GM18870 (cell line): ENCODE data around the gene ARHGAP26.
"Not testable (repeated sequence)": the region's sequence is repeated elsewhere in the genome, so short reads cannot be mapped to it uniquely, and the experiment has no call there.

Experiments used
- ATAC-seq: cut with Tn5 transposase; IDR thresholded peaks from one replicate; pipeline ENCODE4 v1.9.1; 2021; ENCODE audit warnings: moderate library complexity; ENCODE audit not compliant: unreplicated experiment

The ARHGAP26 gene

GRCh38 chr5:143194206-143194605 is 424.0 kb downstream of the ARHGAP26 start:
- ATAC-seq: no peak

- no peak for ATAC-seq
Observed at GRCh38 chr5:143194713-143195112, 424.5 kb downstream of the ARHGAP26 start.

DNA sequence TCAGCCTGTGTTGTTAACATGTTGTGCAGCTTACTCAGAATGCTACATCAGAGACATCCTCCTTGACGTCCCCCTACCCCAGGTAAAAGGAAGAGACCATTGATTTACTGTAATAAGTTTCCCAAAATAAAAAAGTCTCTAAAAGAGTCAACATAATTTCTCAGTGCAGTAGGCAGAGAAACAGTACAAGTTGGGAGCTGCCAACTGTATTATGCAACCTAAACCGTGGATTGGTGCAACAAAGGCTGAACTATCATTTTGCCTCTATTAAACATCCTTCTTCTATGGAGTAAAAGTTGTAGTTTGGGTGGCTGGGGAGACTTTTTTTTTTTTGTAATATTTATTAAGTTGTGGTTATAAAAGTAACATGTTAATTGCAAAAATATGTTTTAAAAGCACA is 425.3 kb downstream of the ARHGAP26 start:
- no peak for ATAC-seq

GRCh38 chr5:143196601-143197259 is 426.6 kb downstream of the ARHGAP26 start:
- ATAC-seq: no peak

- no peak for ATAC-seq
Observed at GRCh38 chr5:143197260-143197656, 427.1 kb downstream of the ARHGAP26 start.

GRCh38 chr5:143198332-143198731 is 428.2 kb downstream of the ARHGAP26 start:
- ATAC-seq: no peak

GRCh38 chr5:143199161-143199560 is 429.0 kb downstream of the ARHGAP26 start:
- no peak for ATAC-seq

- ATAC-seq: no peak
Observed at GRCh38 chr5:143199843-143200242, 429.7 kb downstream of the ARHGAP26 start.

- ATAC-seq: no peak
Observed at GRCh38 chr5:143200781-143201398, 430.7 kb downstream of the ARHGAP26 start.

- no peak for ATAC-seq
Observed at GRCh38 chr5:143201589-143201988, 431.4 kb downstream of the ARHGAP26 start.

DNA sequence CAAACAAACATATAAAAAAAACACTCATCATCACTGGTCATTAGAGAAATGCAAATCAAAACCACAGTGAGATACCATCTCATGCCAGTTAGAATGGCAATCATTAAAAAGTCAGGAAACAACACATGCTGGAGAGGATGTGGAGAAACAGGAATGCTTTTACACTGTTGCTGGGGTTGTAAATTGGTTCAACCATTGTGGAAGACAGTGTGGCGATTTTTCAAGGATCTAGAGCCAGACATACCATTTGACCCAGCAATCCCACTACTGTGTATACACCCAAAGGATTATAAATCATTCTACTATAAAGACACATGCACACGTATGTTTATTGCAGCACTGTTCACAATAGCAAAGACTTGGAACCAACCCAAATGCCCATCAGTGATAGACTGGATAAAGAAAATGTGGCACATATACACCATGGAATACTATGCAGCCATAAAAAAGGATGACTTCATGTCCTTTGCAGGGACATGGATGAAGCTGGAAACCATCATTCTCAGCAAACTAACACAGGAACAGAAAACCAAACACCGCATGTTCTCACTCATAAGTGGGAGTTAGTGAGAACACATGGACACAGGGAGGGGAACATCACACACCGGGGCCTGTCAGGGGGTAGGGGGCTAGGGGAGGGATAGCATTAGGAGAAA is 433.3 kb downstream of the ARHGAP26 start:
- not testable (repeated sequence) for ATAC-seq

- no peak for ATAC-seq
Observed at GRCh38 chr5:143204474-143205246, 434.5 kb downstream of the ARHGAP26 start.

DNA sequence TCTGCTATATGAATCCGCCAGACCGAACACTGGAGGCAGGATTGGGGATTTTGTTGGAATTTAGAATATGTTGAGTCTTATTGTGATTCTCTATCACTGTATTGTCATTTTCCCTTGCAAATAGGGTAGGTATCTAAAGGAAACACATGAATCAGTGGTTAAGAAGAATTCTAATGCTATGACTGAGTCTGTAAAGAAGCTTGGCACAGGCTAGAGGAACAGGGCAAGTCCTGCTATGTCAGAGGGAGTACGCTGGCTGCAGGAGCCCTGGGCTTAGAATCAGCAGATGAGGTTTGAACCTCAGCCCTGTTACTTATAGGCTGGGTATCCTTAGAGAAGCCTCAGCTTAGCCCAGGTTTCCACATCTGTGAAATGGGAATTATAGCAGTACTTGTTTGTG is 435.2 kb downstream of the ARHGAP26 start:
- no peak for ATAC-seq

- peak; percentile 25 for ATAC-seq
Observed at GRCh38 chr5:143205883-143206195, 435.7 kb downstream of the ARHGAP26 start.

- ATAC-seq: peak; percentile 58
Observed at GRCh38 chr5:143206196-143207053, 436.2 kb downstream of the ARHGAP26 start.

DNA sequence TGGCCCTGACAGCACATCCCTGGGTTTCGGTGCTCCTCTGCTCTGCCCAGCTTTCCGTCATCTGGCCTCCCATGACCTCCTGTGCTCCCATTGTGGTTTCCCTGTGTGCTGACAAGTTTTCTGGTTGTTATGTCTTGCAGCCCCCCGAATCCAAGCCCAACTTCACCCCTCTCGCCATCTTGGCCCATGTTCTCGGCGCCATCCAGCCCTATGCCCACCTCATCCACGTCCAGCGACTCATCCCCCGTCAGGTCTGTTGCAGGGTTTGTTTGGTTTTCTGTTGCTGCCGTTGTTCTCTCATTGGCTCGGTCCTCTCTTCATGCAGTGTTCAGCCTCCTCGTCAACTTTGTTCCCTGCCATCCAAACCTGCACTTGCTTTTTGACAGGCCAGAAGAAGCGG is 436.9 kb downstream of the ARHGAP26 start:
- ATAC-seq: no peak

- ATAC-seq: no peak
Observed at GRCh38 chr5:143207563-143208364, 437.6 kb downstream of the ARHGAP26 start.

- ATAC-seq: no peak
Observed at GRCh38 chr5:143208365-143208641, 438.1 kb downstream of the ARHGAP26 start.

DNA sequence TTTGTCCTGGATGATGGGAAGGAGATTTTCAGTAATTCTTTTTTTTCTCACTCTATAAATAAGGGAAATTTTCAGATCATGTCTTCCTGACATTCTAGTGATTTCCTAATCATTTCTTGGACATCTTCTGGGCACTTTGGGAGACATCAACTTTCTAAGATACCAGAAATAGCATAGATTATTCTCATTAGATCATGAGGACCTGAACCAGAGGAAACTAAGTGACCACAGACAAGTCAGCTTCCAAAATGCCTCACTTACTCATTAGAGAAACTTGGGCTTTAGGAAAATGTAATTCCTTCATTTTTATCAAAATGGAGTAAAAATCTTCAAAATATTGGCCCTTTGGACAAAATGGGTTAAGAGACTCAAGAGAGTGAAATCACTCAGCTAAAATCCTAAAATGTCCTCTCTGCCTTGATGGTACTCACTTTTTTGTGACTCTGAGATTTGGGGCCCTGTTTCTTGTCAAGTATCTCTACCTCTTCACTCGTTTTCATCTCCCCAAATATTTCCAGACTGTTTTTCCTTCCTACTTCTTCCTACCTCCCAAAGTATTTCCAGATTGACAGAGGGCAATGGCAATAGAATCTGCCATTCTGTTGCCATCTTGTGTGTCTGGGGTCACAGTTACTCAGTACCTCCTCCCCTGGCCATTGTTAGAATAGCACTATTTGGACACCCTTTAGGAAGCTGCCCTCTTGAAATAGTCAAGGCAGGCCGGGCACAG is 438.8 kb downstream of the ARHGAP26 start:
- ATAC-seq: no peak
